GM12878 (cell line): Measurements from ENCODE around the gene VIL1. TPM values are rescaled to one million over a fixed set of nuclear protein-coding genes. Genes with fewer than 3 reads are reported as not detected.

Source experiments
- ATAC-seq: fragments of 200-7000 bp; cut with Tn5 transposase; 3 replicates; pipeline ENCODE4 v1.9.1; 2020; ENCODE audit warnings: mild to moderate bottlenecking, moderate library complexity
- BruUV-seq: library from RNA; stranded (reverse); fragments of 400-500 nt; replicated peaks from 2 replicates; lab custom pipeline; 2021; lab: Mats Ljungman, UMichigan
- CTCF ChIA-PET: fragments of 300-600 bp; sonication (Branson Sonifier 250); formaldehyde crosslinking; extraction: SDS; loops from one replicate; lab custom pipeline; 2021; ENCODE audit warnings: inconsistent platforms; lab: Yijun Ruan, JAX
- POLR2A ChIA-PET: fragments of 350-600 bp; formaldehyde crosslinking; extraction: SDS; loops from one replicate; lab custom pipeline; 2021; ENCODE audit warnings: inconsistent platforms; lab: Charles Lee
- RAD21 ChIA-PET: fragments of 300-600 bp; sonication (Branson Sonifier 250); formaldehyde crosslinking; loops from one replicate; lab custom pipeline; 2023; ENCODE audit warnings: antibody characterized with exemption; ENCODE audit not compliant: unreplicated experiment; lab: Charles Lee
- SMC1A ChIA-PET: fragments of 300-600 bp; sonication (Branson Sonifier 250); formaldehyde crosslinking; loops from one replicate; lab custom pipeline; 2023; ENCODE audit not compliant: unreplicated experiment, uncharacterized antibody; lab: Charles Lee
- DNase-seq: peaks from one replicate; pipeline ENCODE4 v3.0.0-alpha.2; 2011; ENCODE audit warnings: low read depth, low spot score
- FAIRE-seq: peaks from 3 replicates; lab custom pipeline; 2011; peaks lifted over from hg19 to GRCh38; lab: Jason Lieb, UNC
- H2AFZ ChIP-seq: 2 replicates; pipeline ENCODE4 v1.6.0; 2011; ENCODE audit warnings: low read depth, low read length, control low read depth; ENCODE audit not compliant: control insufficient read depth
- H3K27ac ChIP-seq: 2 replicates; pipeline ENCODE4 v1.5.1; 2011; ENCODE audit warnings: control low read depth; ENCODE audit not compliant: control insufficient read depth, insufficient read depth
- H3K27me3 ChIP-seq, 2 experiments: replicated peaks in 1 of 2; 2 replicates each; pipeline versions ENCODE4 v1.6.0 to v1.6.1; 2011; ENCODE audit warnings: low read length in 1 of 2; ENCODE audit not compliant: control insufficient read depth in 2 of 2, insufficient read depth in 2 of 2
- H3K36me3 ChIP-seq, 2 experiments: 2 replicates each; pipeline ENCODE4 v1.5.1; 2011; ENCODE audit warnings: low read length in 1 of 2; ENCODE audit not compliant: control insufficient read depth in 2 of 2, insufficient read depth in 2 of 2
- H3K4me1 ChIP-seq: 2 replicates; pipeline ENCODE4 v1.6.1; 2011; ENCODE audit warnings: mild to moderate bottlenecking, low read length, moderate library complexity, mixed read lengths; ENCODE audit not compliant: control insufficient read depth, insufficient read depth
- H3K4me2 ChIP-seq: 2 replicates; pipeline ENCODE4 v1.6.0; 2011; ENCODE audit warnings: control low read depth; ENCODE audit not compliant: control insufficient read depth, insufficient read depth
- H3K4me3 ChIP-seq: fragments of 200-600 bp; sonication (generic); 2 replicates; pipeline ENCODE4 v1.5.1; 2016
- H3K79me2 ChIP-seq: 2 replicates; pipeline ENCODE4 v1.6.0; 2011; ENCODE audit warnings: low read length; ENCODE audit not compliant: control insufficient read depth, insufficient read depth
- H3K9ac ChIP-seq: 2 replicates; pipeline ENCODE4 v1.8.0; 2011; ENCODE audit warnings: low read length, control low read depth, mixed read lengths; ENCODE audit not compliant: control insufficient read depth, insufficient read depth
- H3K9me3 ChIP-seq: replicated peaks from 3 replicates; pipeline ENCODE4 v1.5.1; 2011; ENCODE audit warnings: mild to moderate bottlenecking, low read length; ENCODE audit not compliant: control insufficient read depth, insufficient read depth
- H4K20me1 ChIP-seq: 2 replicates; pipeline ENCODE4 v1.6.0; 2011; ENCODE audit not compliant: control insufficient read depth, insufficient read depth
- BCLAF1 ChIP-seq: fragments of 450-650 bp; IDR thresholded peaks from 2 replicates; pipeline ENCODE4 v1.6.1; 2017; ENCODE audit warnings: antibody characterized with exemption, mild to moderate bottlenecking, moderate library complexity
- BHLHE40 ChIP-seq, 2 experiments: fragments of 450-650 bp in 1 of 2; IDR thresholded peaks; 2 replicates each; pipeline ENCODE4 v1.6.1; 2011 to 2017; ENCODE audit warnings: low read depth in 2 of 2, borderline replicate concordance in 1 of 2, improper control_type of control experiment in 1 of 2, low read length in 1 of 2, mild to moderate bottlenecking in 1 of 2
- ESRRA ChIP-seq: IDR thresholded peaks from 2 replicates; pipeline ENCODE4 v1.6.1; 2012; ENCODE audit warnings: mild to moderate bottlenecking, low read length, improper control_type of control experiment
- SP1 ChIP-seq: IDR thresholded peaks from one replicate; pipeline ENCODE4 v1.6.1; 2011; ENCODE audit warnings: low read depth, low read length
- STAT1 ChIP-seq: fragments of 450-650 bp; conservative IDR thresholded peaks from 2 replicates; pipeline ENCODE4 v1.6.1; 2014; ENCODE audit warnings: antibody characterized with exemption, mild to moderate bottlenecking
- ZNF622 ChIP-seq: fragments of 450-650 bp; IDR thresholded peaks from 2 replicates; pipeline ENCODE4 v1.6.1; 2017; ENCODE audit warnings: mild to moderate bottlenecking, inconsistent platforms
- WGBS: methylation state at CpG from one replicate; pipeline ENCODE4 v1.1.6; 2016; ENCODE audit warnings: low lambda C conversion rate; ENCODE audit not compliant: insufficient replicate concordance, insufficient coverage; ENCODE audit errors: missing lambda C conversion rate; 5-methylcytosine and 5-hydroxymethylcytosine counted together
- in situ Hi-C: fragments of 300-500 bp; cut with MboI; formaldehyde crosslinking; loops from 9 replicates; pipeline ENCODE4 v1.14.3; 2018; ENCODE audit warnings: mixed read lengths
- intact Hi-C: fragments of 100-400 bp; cut with micrococcal nuclease; formaldehyde crosslinking; loops from one replicate; pipeline ENCODE4 v1.14.2; 2022; ENCODE audit not compliant: unreplicated experiment
- polyA plus RNA-seq, 11 experiments: library from polyadenylated mRNA; depleted of rRNA in 4 of 11; unstranded in 6 of 11; stranded (reverse) in 5 of 11; fragments of >200 nt; fragmentation: Nextera tagmentation in 4 of 11; fragmentation: Illumina TruSeq in 1 of 11; extraction: Ambion mirVana in 4 of 11; extraction: Trizol in 1 of 11; gene quantifications; 1 replicate in 1 of 11; 2 replicates in 10 of 11; pipeline versions ENCODE4 v1.2.1 to v1.2.3, GENCODE V29; 2011 to 2016; ENCODE audit warnings: inconsistent platforms in 2 of 11, missing spikeins in 2 of 11, low read depth in 1 of 11
- total RNA-seq, 4 experiments: library from RNA; depleted of rRNA in 3 of 4; stranded (reverse); fragments of >200 nt in 3 of 4; fragmentation: Illumina TruSeq in 1 of 4; extraction: Trizol in 1 of 4; gene quantifications; 2 replicates each; pipeline versions ENCODE4 v1.2.1 to v1.2.3, GENCODE V29; 2013 to 2021

The VIL1 gene
- total and polyA plus RNA-seq, 10 of the 15 experiments (the other 5 are each of a cell fraction or from before 2014, with no cell fraction given), result 0.03 to 1.9 (median 0.33) TPM

- WGBS, result 50% methylated on average over 4 of the region's 5 CpGs
- TF ChIP-seq SP1 (no peak), ESRRA (no peak), STAT1 (no peak), BHLHE40 (IDR thresholded peaks at IDR 0.05; ENCODE audit: borderline replicate concordance in 1 of 2, low read depth in 2 of 2, low read length in 1 of 2) (no peak), BCLAF1 (no peak), ZNF622 (no peak)
- H3K4me2 ChIP-seq, result no peak overlapping the region
- SMC1A ChIA-PET, result interaction anchor here (0.7 to 1.6 kb wide), 2 partner anchors 29 to 68 kb away, joined by 3 read pairs; no protein-coding TSS in a partner anchor
- H3K9me3 ChIP-seq, result no peaks in the 10 kb centered on the region
- no peak overlapping the region for H3K9ac ChIP-seq
- no peaks in the 10 kb centered on the region for H4K20me1 ChIP-seq
- no peak for ATAC-seq
- CTCF ChIA-PET, result interaction anchor here (0.6 to 2.2 kb wide), 5 partner anchors 10 to 277 kb away, joined by 3 to 7 read pairs (median 5); no protein-coding TSS in a partner anchor
- in situ Hi-C loops, result no loop called here
- FAIRE-seq, result no peak
- RAD21 ChIA-PET, result no interaction called here
- POLR2A ChIA-PET, result interaction anchor here (0.6 to 1.4 kb wide), 2 partner anchors 17 to 78 kb away, joined by 3 read pairs; no protein-coding TSS in a partner anchor
- no peak overlapping the region for H3K27ac ChIP-seq
- DNase-seq, result no peak
- intact Hi-C loops, result no loop called here
- H2AFZ ChIP-seq, result no peak overlapping the region
- H3K4me1 ChIP-seq, result peaks cover 8% of the 10 kb centered on the region
- H3K36me3 ChIP-seq, result peaks cover 0 to 18% of the 10 kb centered on the region in 2 experiments; a peak in 3 of 4 replicates
- H3K79me2 ChIP-seq, result no peaks in the 10 kb centered on the region
- no peaks in the 10 kb centered on the region for H3K27me3 ChIP-seq
- BruUV-seq, result TSS peak; percentile 24
- H3K4me3 ChIP-seq, result no peak overlapping the region
These were observed 53.1 kb downstream of the VIL1 start for GRCh38 chr2:218471982-218472381.
